NCI-H1930 (cell line): ENCODE measurements around the gene SKIL.

Experiments used
- DNase-seq, 2 experiments: peaks; one replicate each; lab custom pipeline; 2025; lab: John Stamatoyannopoulos, UW

Gene SKIL

GRCh38 chr3:170350515-170351413, 6.8 kb upstream of the SKIL start:
- DNase-seq, result no peak

- no peak for DNase-seq
Measured at GRCh38 chr3:170352936-170353335, 4.6 kb upstream of the SKIL start.

GRCh38 chr3:170353485-170353884, 4.0 kb upstream of the SKIL start:
- no peak for DNase-seq

- DNase-seq, result no peak
Measured at GRCh38 chr3:170354760-170355159, 2.8 kb upstream of the SKIL start.

GRCh38 chr3:170355738-170356595, 1.5 kb upstream of the SKIL start:
- DNase-seq, result no peak

GRCh38 chr3:170356596-170357175, 829 bp upstream of the SKIL start:
- no peak for DNase-seq

GRCh38 chr3:170358042-170359010, 811 bp downstream of the SKIL start:
- DNase-seq, result peak in 1 of 2 experiments; percentile 20

GRCh38 chr3:170359178-170359704, 1.7 kb downstream of the SKIL start:
- DNase-seq, result no peak

GRCh38 chr3:170360466-170360865, 3.0 kb downstream of the SKIL start:
- no peak for DNase-seq

GRCh38 chr3:170360916-170361315, 3.4 kb downstream of the SKIL start:
- no peak for DNase-seq

- no peak for DNase-seq
Measured at GRCh38 chr3:170361711-170362110, 4.2 kb downstream of the SKIL start.

GRCh38 chr3:170363471-170363994, 6.0 kb downstream of the SKIL start:
- no peak for DNase-seq

GRCh38 chr3:170364965-170365364, 7.5 kb downstream of the SKIL start:
- DNase-seq, result no peak

- no peak for DNase-seq
Measured at GRCh38 chr3:170367797-170368196, 10.3 kb downstream of the SKIL start.

GRCh38 chr3:170368921-170369320, 11.4 kb downstream of the SKIL start:
- no peak for DNase-seq

- DNase-seq, result no peak
Measured at GRCh38 chr3:170372190-170372879, 14.8 kb downstream of the SKIL start.

- DNase-seq, result no peak
Measured at GRCh38 chr3:170383567-170383966, 26.1 kb downstream of the SKIL start.

- no peak for DNase-seq
Measured at GRCh38 chr3:170386468-170386867, 29.0 kb downstream of the SKIL start.

- DNase-seq, result no peak
Measured at GRCh38 chr3:170387950-170388349, 30.4 kb downstream of the SKIL start.

GRCh38 chr3:170391108-170391507, 33.6 kb downstream of the SKIL start:
- DNase-seq, result no peak
